Body of pancreas (tissue), 4 donors: ENCODE results near the gene TBC1D4.

ENCODE experiments used
- CTCF ChIP-seq, 7 experiments: fragments of 450-650 bp in 4 of 7; fragments of 200-600 bp in 3 of 7; sonication (generic) in 3 of 7; IDR thresholded peaks; one replicate each; pipeline ENCODE4 v1.5.1; 2016 to 2019; ENCODE audit warnings: antibody characterized with exemption in 7 of 7
- POLR2A ChIP-seq, 3 donors: fragments of 450-650 bp; IDR thresholded peaks; one replicate each; pipeline ENCODE4 v1.6.1; 2016; ENCODE audit warnings: antibody characterized with exemption in 3 of 3, mild to moderate bottlenecking in 2 of 3

- TF ChIP-seq CTCF (IDR thresholded peaks at IDR 0.05), result no peak
- no peak for TF ChIP-seq POLR2A (IDR thresholded peaks at IDR 0.05)
These were observed 226.3 kb downstream of the TBC1D4 start for GRCh38 chr13:75255653-75256052.
